GM18873 (cell line): ENCODE results near the gene MYO1A.
"Not testable (repeated sequence)": the region's sequence is repeated elsewhere in the genome, so short reads cannot be mapped to it uniquely, and the experiment has no call there.

Experiments
- ATAC-seq: cut with Tn5 transposase; IDR thresholded peaks from one replicate; pipeline ENCODE4 v1.9.1; 2021; ENCODE audit warnings: mild to moderate bottlenecking, moderate library complexity, moderate number of reproducible peaks; ENCODE audit not compliant: unreplicated experiment, low FRiP score

MYO1A gene

GRCh38 chr12:57048423-57049118 lies 1.4 kb downstream of the MYO1A start:
- ATAC-seq = no peak

GRCh38 chr12:57047981-57048380 lies 1.9 kb downstream of the MYO1A start:
- ATAC-seq = no peak

- no peak for ATAC-seq
Measured at GRCh38 chr12:57046947-57047890, 2.7 kb downstream of the MYO1A start.

GRCh38 chr12:57046086-57046791 lies 3.7 kb downstream of the MYO1A start:
- no peak for ATAC-seq

- no peak for ATAC-seq
Measured at GRCh38 chr12:57044889-57045288, 5.0 kb downstream of the MYO1A start.

GRCh38 chr12:57044468-57044867 lies 5.5 kb downstream of the MYO1A start:
- ATAC-seq = no peak

GRCh38 chr12:57042695-57043094 lies 7.2 kb downstream of the MYO1A start:
- ATAC-seq = no peak

GRCh38 chr12:57040750-57041149 lies 9.2 kb downstream of the MYO1A start:
- ATAC-seq = no peak

- no peak for ATAC-seq
Measured at GRCh38 chr12:57040211-57040610, 9.7 kb downstream of the MYO1A start.

- ATAC-seq = no peak
Measured at GRCh38 chr12:57039016-57039798, 10.7 kb downstream of the MYO1A start.

- ATAC-seq = no peak
Measured at GRCh38 chr12:57037264-57037663, 12.7 kb downstream of the MYO1A start.

- no peak for ATAC-seq
Measured at GRCh38 chr12:57033431-57033830, 16.5 kb downstream of the MYO1A start.

GRCh38 chr12:57031789-57032188 lies 18.1 kb downstream of the MYO1A start:
- no peak for ATAC-seq

- ATAC-seq = no peak
Measured at GRCh38 chr12:57031138-57031725, 18.7 kb downstream of the MYO1A start.

- ATAC-seq = no peak
Measured at GRCh38 chr12:57029457-57029856, 20.5 kb downstream of the MYO1A start.

- ATAC-seq = no peak
Measured at GRCh38 chr12:57027805-57028153, 22.1 kb downstream of the MYO1A start.

- ATAC-seq = no peak
Measured at GRCh38 chr12:57027011-57027804, 22.7 kb downstream of the MYO1A start.

- no peak for ATAC-seq
Measured at GRCh38 chr12:57025196-57025595, 24.7 kb downstream of the MYO1A start.

GRCh38 chr12:57022324-57022723 lies 27.6 kb downstream of the MYO1A start:
- ATAC-seq = not testable (repeated sequence)
